ENCODE measurements around the gene HOXB4.

HOXB4 gene

DNA sequence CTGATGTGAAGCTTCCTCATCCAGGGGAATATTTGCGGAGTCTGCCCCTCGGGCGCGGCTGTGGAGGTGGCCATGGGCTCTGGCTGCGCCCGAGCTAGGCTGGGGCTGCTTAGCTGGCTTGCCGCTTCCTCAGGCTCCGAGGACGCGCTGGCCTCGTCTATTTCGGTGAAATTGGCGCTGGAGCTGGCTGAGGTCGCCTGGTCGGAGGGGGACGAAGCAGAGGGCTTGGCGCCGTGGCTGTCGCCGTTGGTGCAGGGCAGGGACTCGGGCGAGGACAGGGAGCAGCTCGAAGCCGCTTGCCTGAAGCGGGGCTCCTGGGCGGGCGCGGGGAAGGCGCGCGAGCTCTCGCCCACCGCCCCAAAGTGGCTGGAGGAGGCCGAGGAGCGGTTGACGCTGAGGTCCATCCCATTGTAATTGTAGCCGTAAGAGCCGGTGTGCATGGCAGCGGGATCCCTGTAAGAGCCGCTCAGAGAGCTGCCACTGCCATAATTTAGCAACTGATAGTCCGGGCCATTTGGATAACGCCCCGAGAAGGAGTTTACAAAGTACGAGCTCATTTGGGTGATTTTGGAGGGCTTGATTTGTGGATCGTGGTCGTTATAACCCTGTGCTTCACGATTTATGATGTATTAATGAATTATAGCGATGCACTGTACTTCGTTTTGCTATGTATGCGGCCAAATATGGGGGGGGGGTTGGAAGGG lies 15.1 kb upstream of the HOXB4 start, which contains the start of gene HOXB5:
Gene HOXB5 (minus strand): TSS at position 654 of the 704 bp plus-strand sequence. CDS start 97 bp downstream, at position 557.
- TF ChIP-seq SIN3A (IDR thresholded peaks at IDR 0.05; ENCODE audit: borderline replicate concordance, insufficient read depth, low read length) = no peak
- TF ChIP-seq FOXP2 (optimal IDR thresholded peaks at IDR 0.05; ENCODE audit: borderline replicate concordance, extremely low read depth, extremely low read length, insufficient read depth) = no peak
- TF ChIP-seq, protein P1, sequence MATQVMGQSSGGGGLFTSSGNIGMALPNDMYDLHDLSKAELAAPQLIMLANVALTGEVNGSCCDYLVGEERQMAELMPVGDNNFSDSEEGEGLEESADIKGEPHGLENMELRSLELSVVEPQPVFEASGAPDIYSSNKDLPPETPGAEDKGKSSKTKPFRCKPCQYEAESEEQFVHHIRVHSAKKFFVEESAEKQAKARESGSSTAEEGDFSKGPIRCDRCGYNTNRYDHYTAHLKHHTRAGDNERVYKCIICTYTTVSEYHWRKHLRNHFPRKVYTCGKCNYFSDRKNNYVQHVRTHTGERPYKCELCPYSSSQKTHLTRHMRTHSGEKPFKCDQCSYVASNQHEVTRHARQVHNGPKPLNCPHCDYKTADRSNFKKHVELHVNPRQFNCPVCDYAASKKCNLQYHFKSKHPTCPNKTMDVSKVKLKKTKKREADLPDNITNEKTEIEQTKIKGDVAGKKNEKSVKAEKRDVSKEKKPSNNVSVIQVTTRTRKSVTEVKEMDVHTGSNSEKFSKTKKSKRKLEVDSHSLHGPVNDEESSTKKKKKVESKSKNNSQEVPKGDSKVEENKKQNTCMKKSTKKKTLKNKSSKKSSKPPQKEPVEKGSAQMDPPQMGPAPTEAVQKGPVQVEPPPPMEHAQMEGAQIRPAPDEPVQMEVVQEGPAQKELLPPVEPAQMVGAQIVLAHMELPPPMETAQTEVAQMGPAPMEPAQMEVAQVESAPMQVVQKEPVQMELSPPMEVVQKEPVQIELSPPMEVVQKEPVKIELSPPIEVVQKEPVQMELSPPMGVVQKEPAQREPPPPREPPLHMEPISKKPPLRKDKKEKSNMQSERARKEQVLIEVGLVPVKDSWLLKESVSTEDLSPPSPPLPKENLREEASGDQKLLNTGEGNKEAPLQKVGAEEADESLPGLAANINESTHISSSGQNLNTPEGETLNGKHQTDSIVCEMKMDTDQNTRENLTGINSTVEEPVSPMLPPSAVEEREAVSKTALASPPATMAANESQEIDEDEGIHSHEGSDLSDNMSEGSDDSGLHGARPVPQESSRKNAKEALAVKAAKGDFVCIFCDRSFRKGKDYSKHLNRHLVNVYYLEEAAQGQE (IDR thresholded peaks at IDR 0.05; ENCODE audit: insufficient read depth in 1 of 2, low read depth in 2 of 2, low read length in 2 of 2) = no peak
- TF ChIP-seq POLR2AphosphoS5 (IDR thresholded peaks at IDR 0.05; ENCODE audit: low read depth, low read length) = no peak
- TF ChIP-seq TAF1 (IDR thresholded peaks at IDR 0.05; ENCODE audit: borderline replicate concordance, insufficient read depth, low read length) = no peak

DNA sequence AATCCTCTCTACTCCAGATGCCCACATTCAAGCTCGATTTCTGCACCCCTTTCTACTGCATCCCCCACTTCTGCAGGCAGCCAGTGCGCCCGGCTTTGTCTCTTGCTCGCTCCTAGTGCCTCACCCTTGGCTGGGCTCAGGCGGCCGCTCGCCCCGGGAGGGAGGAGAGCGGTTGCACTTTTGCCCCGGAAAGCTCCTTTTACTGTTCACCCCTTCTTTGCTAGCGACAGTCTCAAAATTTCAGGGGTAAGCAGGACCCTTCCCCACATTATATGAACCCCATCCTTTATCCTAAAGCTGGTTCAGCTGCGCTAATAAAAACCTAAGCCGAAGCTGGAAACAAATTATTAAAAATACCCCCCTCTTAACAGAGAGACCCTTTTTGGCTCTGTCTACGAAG lies 14.4 kb upstream of the HOXB4 start:
- TF ChIP-seq TAF1 (IDR thresholded peaks at IDR 0.05; ENCODE audit: borderline replicate concordance, insufficient read depth, low read length) = no peak
- no peak for TF ChIP-seq SIN3A (IDR thresholded peaks at IDR 0.05; ENCODE audit: borderline replicate concordance, insufficient read depth, low read length)
- TF ChIP-seq POLR2AphosphoS5 (IDR thresholded peaks at IDR 0.05; ENCODE audit: low read depth, low read length) = no peak
- TF ChIP-seq FOXP2 (optimal IDR thresholded peaks at IDR 0.05; ENCODE audit: borderline replicate concordance, extremely low read depth, extremely low read length, insufficient read depth) = no peak
- TF ChIP-seq, protein P1 (IDR thresholded peaks at IDR 0.05; ENCODE audit: insufficient read depth in 1 of 2, low read depth in 2 of 2, low read length in 2 of 2) = no peak

DNA sequence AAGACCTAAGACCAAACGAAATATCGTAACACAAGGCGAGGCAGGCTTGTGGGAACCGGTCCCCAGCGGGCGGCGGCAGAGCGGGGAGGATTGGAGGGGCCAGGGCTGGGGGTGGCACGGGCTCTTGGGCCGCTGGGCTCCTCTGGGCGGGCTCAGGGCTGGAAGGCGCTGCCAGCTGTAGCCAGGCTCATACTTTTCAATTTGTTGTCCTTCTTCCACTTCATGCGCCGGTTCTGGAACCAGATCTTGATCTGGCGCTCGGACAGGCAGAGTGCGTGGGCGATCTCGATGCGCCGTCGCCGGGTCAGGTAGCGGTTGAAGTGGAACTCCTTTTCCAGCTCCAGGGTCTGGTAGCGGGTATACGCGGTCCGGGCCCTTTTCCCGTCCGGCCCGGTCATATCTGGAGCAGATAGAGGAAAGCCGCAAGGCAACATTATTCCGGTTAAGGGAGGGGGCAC lies 13.9 kb upstream of the HOXB4 start:
- TF ChIP-seq POLR2AphosphoS5 (IDR thresholded peaks at IDR 0.05; ENCODE audit: low read depth, low read length) (no peak), SIN3A (IDR thresholded peaks at IDR 0.05; ENCODE audit: borderline replicate concordance, insufficient read depth, low read length) (no peak), TAF1 (IDR thresholded peaks at IDR 0.05; ENCODE audit: borderline replicate concordance, insufficient read depth, low read length) (no peak), FOXP2 (optimal IDR thresholded peaks at IDR 0.05; ENCODE audit: borderline replicate concordance, extremely low read depth, extremely low read length, insufficient read depth) (no peak)
- TF ChIP-seq, protein P1 (IDR thresholded peaks at IDR 0.05; ENCODE audit: insufficient read depth in 1 of 2, low read depth in 2 of 2, low read length in 2 of 2) = no peak

DNA sequence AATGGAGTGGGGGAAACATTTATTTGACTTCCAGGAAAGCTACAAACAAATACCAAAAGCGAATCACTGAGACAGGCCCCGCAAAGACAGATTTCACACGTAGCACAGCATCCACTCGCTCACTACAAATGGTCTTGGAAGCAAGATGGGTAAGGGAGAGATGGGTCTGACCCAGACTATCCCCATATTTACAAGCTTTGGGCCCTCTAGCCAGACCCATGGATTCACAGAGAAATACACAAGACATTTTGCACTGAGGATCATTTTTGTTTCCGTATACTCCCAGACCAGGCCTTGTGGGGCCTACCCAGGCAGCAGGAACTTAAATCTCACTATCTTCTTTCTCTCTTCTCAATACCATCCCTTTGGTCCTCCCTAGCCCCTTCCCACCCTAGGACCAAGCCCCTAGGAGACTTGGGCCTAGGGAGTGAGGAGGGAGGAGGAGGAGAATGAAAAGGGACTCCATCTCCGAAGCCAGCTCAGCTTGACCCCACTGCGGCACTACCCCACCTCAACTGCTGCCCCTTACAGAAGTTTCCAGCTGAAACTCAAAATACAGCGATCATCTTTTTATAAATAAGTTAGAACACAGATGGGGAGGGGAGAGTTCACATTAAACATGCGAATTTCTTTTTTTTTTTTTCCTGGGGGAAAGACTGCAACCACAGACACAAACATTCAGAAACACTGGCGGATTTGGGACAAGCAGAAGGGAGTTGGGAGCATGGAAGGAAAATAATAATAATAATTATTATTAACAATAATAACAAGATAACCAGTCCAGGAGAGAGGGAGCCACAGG lies 13.3 kb upstream of the HOXB4 start:
- TF ChIP-seq, protein P1 (IDR thresholded peaks at IDR 0.05; ENCODE audit: insufficient read depth in 1 of 2, low read depth in 2 of 2, low read length in 2 of 2) = no peak
- TF ChIP-seq TAF1 (IDR thresholded peaks at IDR 0.05; ENCODE audit: borderline replicate concordance, insufficient read depth, low read length) (no peak), FOXP2 (optimal IDR thresholded peaks at IDR 0.05; ENCODE audit: borderline replicate concordance, extremely low read depth, extremely low read length, insufficient read depth) (no peak), SIN3A (IDR thresholded peaks at IDR 0.05; ENCODE audit: borderline replicate concordance, insufficient read depth, low read length) (no peak), POLR2AphosphoS5 (IDR thresholded peaks at IDR 0.05; ENCODE audit: low read depth, low read length) (no peak)
